Progenitor cell of endocrine pancreas (in vitro differentiated cells): ENCODE data around the gene NPAS2. TPM values are rescaled to one million over a fixed set of nuclear protein-coding genes. Genes with fewer than 3 reads are reported as not detected.

Experiments
- DNase-seq: peaks from one replicate; pipeline ENCODE4 v3.0.0; 2021; ENCODE audit warnings: low spot score; ENCODE audit not compliant: unreplicated experiment
- H3K27ac Mint-ChIP-seq: 2 replicates; pipeline ENCODE4 v1.8.0; 2021; ENCODE audit warnings: mild to moderate bottlenecking, moderate library complexity, mixed read lengths
- H3K27me3 Mint-ChIP-seq: 2 replicates; pipeline ENCODE4 v1.8.0; 2021; ENCODE audit warnings: mixed read lengths
- H3K36me3 Mint-ChIP-seq: 2 replicates; pipeline ENCODE4 v1.8.0; 2022; ENCODE audit warnings: mixed read lengths; ENCODE audit not compliant: insufficient read depth
- H3K4me1 Mint-ChIP-seq: 2 replicates; pipeline ENCODE4 v1.8.0; 2021; ENCODE audit warnings: low read depth, mixed read lengths
- H3K4me3 Mint-ChIP-seq: 2 replicates; pipeline ENCODE4 v1.8.0; 2021; ENCODE audit warnings: low read depth, mild to moderate bottlenecking, moderate library complexity, mixed read lengths
- H3K9me3 Mint-ChIP-seq: 2 replicates; pipeline ENCODE4 v1.8.0; 2021; ENCODE audit warnings: low read depth, mixed read lengths
- CTCF ChIP-seq: fragments of 200-600 bp; sonication (generic); IDR thresholded peaks from one replicate; pipeline ENCODE4 v1.5.0; 2021; ENCODE audit warnings: antibody characterized with exemption, mild to moderate bottlenecking; ENCODE audit not compliant: unreplicated experiment
- total RNA-seq: library from RNA; stranded (reverse); gene quantifications from 2 replicates; pipeline ENCODE4 v1.2.1, GENCODE V29; 2021

The NPAS2 gene
- total RNA-seq, 1 donor from 2014 or later: 0.84 TPM

GRCh38 chr2:100938031-100939026 is 118.4 kb downstream of the NPAS2 start:
- no peak for TF ChIP-seq CTCF
- Mint-ChIP-seq H3K27ac (no peak overlapping the region), H3K9me3 (no peaks in the 10 kb centered on the region), H3K27me3 (peaks cover 13% of the 10 kb centered on the region), H3K36me3 (no peaks in the 10 kb centered on the region), H3K4me3 (no peak overlapping the region), H3K4me1 (peaks cover 2% of the 10 kb centered on the region)
- no peak for DNase-seq

DNA sequence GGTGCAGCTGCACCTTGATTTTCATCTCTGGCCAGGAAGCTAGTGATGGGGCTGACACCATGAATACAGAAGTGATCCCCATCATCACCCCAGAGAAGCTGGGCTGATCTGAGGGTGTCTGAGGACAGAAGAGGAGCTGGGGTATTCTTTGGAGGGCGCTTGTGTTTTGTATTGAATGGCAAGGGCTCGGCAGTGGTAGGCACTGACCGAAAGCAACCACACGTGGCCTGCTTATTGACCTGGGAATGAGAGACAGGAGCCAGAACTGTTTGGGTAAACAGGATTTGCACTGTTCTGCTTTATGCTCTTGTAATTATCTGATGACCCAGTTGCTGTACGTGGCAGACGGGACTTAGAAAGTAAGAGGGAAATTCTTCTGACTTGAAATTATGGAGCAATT is 119.5 kb downstream of the NPAS2 start:
- H3K27me3 Mint-ChIP-seq: peaks cover 15% of the 10 kb centered on the region
- no peaks in the 10 kb centered on the region for H3K36me3 Mint-ChIP-seq
- H3K4me1 Mint-ChIP-seq: peaks cover 2% of the 10 kb centered on the region
- TF ChIP-seq CTCF: no peak
- DNase-seq: no peak
- H3K9me3 Mint-ChIP-seq: no peaks in the 10 kb centered on the region
- H3K27ac Mint-ChIP-seq: no peak overlapping the region
- H3K4me3 Mint-ChIP-seq: no peak overlapping the region

- Mint-ChIP-seq H3K4me3 (no peak overlapping the region), H3K27me3 (peaks cover 15% of the 10 kb centered on the region), H3K27ac (no peak overlapping the region), H3K36me3 (no peaks in the 10 kb centered on the region), H3K4me1 (peaks cover 2% of the 10 kb centered on the region), H3K9me3 (no peaks in the 10 kb centered on the region)
- no peak for TF ChIP-seq CTCF
- DNase-seq: no peak
Observed at GRCh38 chr2:100940240-100940639, 120.3 kb downstream of the NPAS2 start.

DNA sequence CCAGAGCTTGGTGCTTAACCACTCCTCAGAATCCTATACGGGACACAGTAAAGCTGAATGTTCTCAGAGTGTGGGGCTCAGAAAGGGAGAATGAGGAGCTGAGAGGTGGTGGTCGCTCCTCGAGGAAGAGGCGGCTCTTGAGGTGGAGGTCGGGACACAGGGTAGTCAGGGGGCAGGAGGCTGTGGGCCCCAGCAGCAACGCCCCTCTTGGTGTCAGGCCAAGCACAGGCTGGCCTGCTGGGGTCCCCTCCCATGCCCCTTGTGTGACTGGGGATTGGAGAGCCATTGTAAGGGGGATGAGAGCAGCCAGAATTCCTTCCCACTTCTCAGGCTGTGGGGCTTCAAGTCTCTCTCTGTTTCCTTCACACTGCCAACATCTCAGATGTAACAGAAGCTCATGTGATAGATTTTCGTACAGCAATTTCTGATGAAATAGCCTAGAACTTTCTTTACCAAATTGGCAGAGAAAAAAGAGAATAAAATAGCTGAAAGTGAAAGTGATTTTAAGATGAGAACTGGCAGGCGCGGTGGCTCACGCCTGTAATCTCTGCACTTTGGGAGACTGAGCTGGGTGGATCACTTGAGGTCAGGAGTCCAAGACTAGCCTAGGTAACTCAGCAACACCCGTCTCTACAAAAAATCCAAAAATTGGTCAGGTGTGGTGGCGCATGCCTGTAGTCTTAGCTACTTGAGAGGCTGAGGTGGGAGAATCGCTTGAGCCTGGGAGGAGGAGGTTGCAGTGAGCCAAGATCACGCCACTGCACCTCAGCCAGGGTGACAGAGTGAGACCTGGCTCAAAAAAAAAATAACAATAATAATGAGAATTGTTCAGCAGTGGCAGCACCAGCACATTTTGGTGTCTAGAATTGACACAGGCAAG is 121.1 kb downstream of the NPAS2 start:
- no peak for TF ChIP-seq CTCF
- H3K36me3 Mint-ChIP-seq: no peaks in the 10 kb centered on the region
- no peaks in the 10 kb centered on the region for H3K9me3 Mint-ChIP-seq
- DNase-seq: no peak
- H3K27ac Mint-ChIP-seq: no peak overlapping the region
- H3K4me1 Mint-ChIP-seq: peaks cover 2% of the 10 kb centered on the region
- no peak overlapping the region for H3K4me3 Mint-ChIP-seq
- H3K27me3 Mint-ChIP-seq: peaks cover 13% of the 10 kb centered on the region

DNA sequence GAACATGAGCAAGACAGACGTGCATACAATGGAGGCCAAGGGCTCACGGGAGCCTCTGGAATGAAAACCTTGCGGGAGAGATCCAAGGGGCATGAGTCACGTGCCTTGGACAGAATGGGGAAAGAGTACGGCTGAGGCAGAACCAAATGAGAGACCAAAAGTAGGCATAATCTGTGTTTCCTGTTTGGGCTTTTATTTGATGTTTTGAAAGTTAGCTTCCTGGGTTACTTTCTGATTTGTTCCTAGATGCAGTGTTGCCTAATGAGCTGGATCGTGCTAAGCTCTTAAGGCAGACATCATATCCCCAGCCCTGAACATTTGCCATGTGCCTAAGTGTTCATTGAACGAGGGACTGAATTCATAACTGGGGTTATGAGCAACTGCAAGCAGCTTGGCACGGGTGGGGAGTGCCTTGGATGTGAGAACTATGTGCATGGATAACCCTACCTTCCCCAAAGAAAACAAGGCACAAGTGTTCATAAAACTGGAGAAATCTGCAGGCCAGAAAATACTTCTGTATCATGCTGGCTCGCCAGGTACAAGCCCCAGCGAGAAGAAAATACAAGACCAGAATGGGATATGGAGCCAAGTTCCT is 121.8 kb downstream of the NPAS2 start:
- Mint-ChIP-seq H3K36me3 (no peaks in the 10 kb centered on the region), H3K4me3 (no peak overlapping the region), H3K4me1 (peaks cover 2% of the 10 kb centered on the region), H3K27me3 (peaks cover 18% of the 10 kb centered on the region), H3K9me3 (no peaks in the 10 kb centered on the region), H3K27ac (no peak overlapping the region)
- TF ChIP-seq CTCF: no peak
- no peak for DNase-seq
